ENCODE results near the gene KCNK10. TPM values are rescaled to one million over a fixed set of nuclear protein-coding genes. Genes with fewer than 3 reads are reported as not detected.

The KCNK10 gene
- not detected for total RNA-seq
- not detected for polyA plus RNA-seq

DNA sequence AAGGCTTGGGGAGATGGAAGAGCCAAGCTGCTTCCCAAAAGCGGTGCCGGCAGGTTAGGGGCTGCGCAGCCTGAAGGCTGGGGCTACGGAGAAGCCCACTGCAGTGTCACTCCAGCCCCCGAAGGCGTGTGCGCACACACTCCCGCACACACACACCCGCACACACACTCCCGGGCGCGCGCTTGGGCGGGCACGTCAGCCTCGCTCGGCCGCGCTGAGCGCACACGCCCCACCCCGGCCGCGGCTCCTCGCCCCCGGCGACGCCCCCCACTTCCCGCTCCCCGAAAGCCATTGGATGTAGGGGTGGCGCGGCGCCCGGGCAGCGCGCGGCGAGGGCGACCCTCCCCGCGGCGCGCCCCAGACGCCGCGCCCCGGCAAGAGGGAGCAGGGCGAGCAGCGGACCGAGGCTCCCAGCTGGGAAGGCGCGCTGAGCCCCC lies at the start of gene KCNK10:
Gene KCNK10, minus strand, starts transcription at position 184 of the 437 bp plus-strand sequence. CDS start 471 bp downstream, outside the sequence.
- CTCF ChIA-PET: no interaction called here
- Mint-ChIP-seq H3K36me3 (no peaks in the 10 kb centered on the region), H3K27me3 (peaks cover 34 to 45% of the 10 kb centered on the region in 2 donors), H3K4me1 (peaks cover 0 to 5% (median 0%) of the 10 kb centered on the region in 3 donors), H3K27ac (no peak within 1 kb of the TSS), H3K4me3 (peak within 1 kb of the TSS in 5 of 7 donors; percentile 22 to 54 (median 33)), H3K9me3 (peaks cover 0 to 6% (median 0%) of the 10 kb centered on the region in 5 donors)
- Histone ChIP-seq H3K9me3 (ENCODE audit: low read length) (no peaks in the 10 kb centered on the region), H3K4me1 (ENCODE audit: insufficient read depth, low read length) (no peaks in the 10 kb centered on the region), H3K27me3 (ENCODE audit: insufficient read depth, low read length, poor library complexity, severe bottlenecking) (peaks cover 6% of the 10 kb centered on the region), H3K4me3 (ENCODE audit: low read length) (no peak within 1 kb of the TSS), H3K36me3 (ENCODE audit: insufficient read depth, low read length) (no peaks in the 10 kb centered on the region), H3K27ac (ENCODE audit: low read depth, low read length) (no peak within 1 kb of the TSS)
- DNase-seq: no peak
- POLR2A ChIA-PET: no interaction called here

DNA sequence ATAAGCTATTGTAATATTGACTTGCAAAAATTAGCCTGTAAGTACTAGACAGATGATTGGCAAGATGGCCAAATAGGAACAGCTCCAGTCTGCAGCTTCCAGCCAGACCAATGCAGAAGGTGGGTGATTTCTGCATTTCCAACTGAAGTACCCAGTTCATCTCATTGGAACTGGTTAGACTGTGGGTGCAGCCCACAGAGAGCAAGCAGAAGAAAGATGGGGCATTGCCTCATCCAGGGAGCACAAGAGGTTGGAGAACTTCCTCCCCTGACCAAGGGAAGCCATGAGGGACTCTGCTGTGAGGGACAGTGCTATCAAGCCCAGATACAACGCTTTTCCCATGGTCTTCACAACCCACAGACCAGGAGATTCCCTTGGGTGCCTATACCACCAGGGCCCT lies 46.4 kb upstream of the KCNK10 start:
- Histone ChIP-seq H3K4me1 (ENCODE audit: insufficient read depth, low read length) (no peaks in the 10 kb centered on the region), H3K4me3 (ENCODE audit: low read length) (no peak overlapping the region), H3K36me3 (ENCODE audit: insufficient read depth, low read length) (no peaks in the 10 kb centered on the region), H3K27me3 (ENCODE audit: insufficient read depth, low read length, poor library complexity, severe bottlenecking) (no peaks in the 10 kb centered on the region), H3K9me3 (ENCODE audit: low read length) (no peaks in the 10 kb centered on the region), H3K27ac (ENCODE audit: low read depth, low read length) (no peak overlapping the region)
- H3K36me3 Mint-ChIP-seq: peaks cover 0 to 11% (median 0%) of the 10 kb centered on the region in 3 donors
- peaks cover 17 to 68% of the 10 kb centered on the region in 2 donors for H3K27me3 Mint-ChIP-seq
- ChIA-PET CTCF (no interaction called here), POLR2A (no interaction called here)
- H3K27ac Mint-ChIP-seq: no peak overlapping the region
- H3K4me3 Mint-ChIP-seq: no peak overlapping the region
- DNase-seq: no peak
- no peaks in the 10 kb centered on the region for H3K4me1 Mint-ChIP-seq
- peaks cover 0 to 5% (median 3%) of the 10 kb centered on the region in 5 donors for H3K9me3 Mint-ChIP-seq

- Histone ChIP-seq H3K9me3 (ENCODE audit: low read length) (no peaks in the 10 kb centered on the region), H3K4me3 (ENCODE audit: low read length) (no peak overlapping the region), H3K27ac (ENCODE audit: low read depth, low read length) (no peak overlapping the region), H3K36me3 (ENCODE audit: insufficient read depth, low read length) (no peaks in the 10 kb centered on the region), H3K4me1 (ENCODE audit: insufficient read depth, low read length) (no peaks in the 10 kb centered on the region), H3K27me3 (ENCODE audit: insufficient read depth, low read length, poor library complexity, severe bottlenecking) (no peaks in the 10 kb centered on the region)
- Mint-ChIP-seq H3K36me3 (peaks cover 0 to 3% (median 0%) of the 10 kb centered on the region in 3 donors), H3K27ac (peak overlapping the region in 1 of 8 donors; percentile 20), H3K4me1 (no peaks in the 10 kb centered on the region), H3K27me3 (peaks cover 12 to 35% of the 10 kb centered on the region in 2 donors), H3K9me3 (peaks cover 0 to 5% (median 0%) of the 10 kb centered on the region in 5 donors), H3K4me3 (no peak overlapping the region)
- DNase-seq: no peak
- CTCF ChIA-PET: no interaction called here
- POLR2A ChIA-PET: no interaction called here
These were observed 41.8 kb upstream of the KCNK10 start for GRCh38 chr14:88364710-88365413.

DNA sequence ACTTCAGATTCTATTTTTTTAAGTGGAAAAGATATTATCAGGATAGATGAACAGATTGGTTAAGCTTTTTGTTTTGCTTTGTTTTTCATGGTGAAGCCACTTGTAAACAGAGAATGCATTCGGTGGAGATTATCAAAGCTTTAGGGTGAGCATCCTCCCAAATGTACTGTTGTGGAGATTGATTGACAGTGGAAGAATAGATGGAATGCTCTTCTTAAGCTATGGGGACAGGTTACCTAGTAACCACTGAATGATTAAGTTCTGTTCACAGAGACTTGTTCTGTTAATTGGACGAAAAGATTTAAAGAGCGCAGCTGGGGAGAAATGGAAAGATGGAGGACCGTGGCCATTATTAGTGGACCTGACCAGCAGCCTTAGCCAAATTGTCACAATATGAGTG lies 40.6 kb upstream of the KCNK10 start:
- H3K36me3 Mint-ChIP-seq: peaks cover 0 to 3% (median 0%) of the 10 kb centered on the region in 3 donors

GRCh38 chr14:88359500-88359899 lies 36.4 kb upstream of the KCNK10 start:
- Histone ChIP-seq H3K27me3 (ENCODE audit: insufficient read depth, low read length, poor library complexity, severe bottlenecking) (no peaks in the 10 kb centered on the region), H3K27ac (ENCODE audit: low read depth, low read length) (no peak overlapping the region), H3K9me3 (ENCODE audit: low read length) (no peaks in the 10 kb centered on the region), H3K4me3 (ENCODE audit: low read length) (no peak overlapping the region), H3K4me1 (ENCODE audit: insufficient read depth, low read length) (no peaks in the 10 kb centered on the region), H3K36me3 (ENCODE audit: insufficient read depth, low read length) (no peaks in the 10 kb centered on the region)
- CTCF ChIA-PET: no interaction called here
- no peak for DNase-seq
- Mint-ChIP-seq H3K36me3 (peaks cover 0 to 3% (median 0%) of the 10 kb centered on the region in 3 donors), H3K4me3 (no peak overlapping the region), H3K27me3 (peaks cover 8 to 14% of the 10 kb centered on the region in 2 donors), H3K27ac (no peak overlapping the region), H3K4me1 (no peaks in the 10 kb centered on the region), H3K9me3 (peaks cover 0 to 5% (median 0%) of the 10 kb centered on the region in 5 donors)
- POLR2A ChIA-PET: no interaction called here

More for the DNA sequence above, 40.6 kb upstream of the KCNK10 start:
- Histone ChIP-seq H3K27ac (ENCODE audit: low read depth, low read length) (no peak overlapping the region), H3K4me1 (ENCODE audit: insufficient read depth, low read length) (no peaks in the 10 kb centered on the region), H3K27me3 (ENCODE audit: insufficient read depth, low read length, poor library complexity, severe bottlenecking) (no peaks in the 10 kb centered on the region), H3K4me3 (ENCODE audit: low read length) (no peak overlapping the region), H3K36me3 (ENCODE audit: insufficient read depth, low read length) (no peaks in the 10 kb centered on the region), H3K9me3 (ENCODE audit: low read length) (no peaks in the 10 kb centered on the region)
- no peak for DNase-seq
- H3K4me1 Mint-ChIP-seq: no peaks in the 10 kb centered on the region
- peaks cover 0 to 5% (median 0%) of the 10 kb centered on the region in 5 donors for H3K9me3 Mint-ChIP-seq
- no peak overlapping the region for H3K4me3 Mint-ChIP-seq
- H3K27ac Mint-ChIP-seq: no peak overlapping the region
- ChIA-PET POLR2A (no interaction called here), CTCF (no interaction called here)
- H3K27me3 Mint-ChIP-seq: peaks cover 8 to 25% of the 10 kb centered on the region in 2 donors

- Mint-ChIP-seq H3K27me3 (peaks cover 1 to 5% of the 10 kb centered on the region in 2 donors), H3K4me3 (no peak overlapping the region), H3K27ac (no peak overlapping the region), H3K4me1 (no peaks in the 10 kb centered on the region), H3K9me3 (peaks cover 0 to 2% (median 0%) of the 10 kb centered on the region in 5 donors), H3K36me3 (no peaks in the 10 kb centered on the region)
- no peaks in the 10 kb centered on the region for H3K36me3 ChIP-seq (ENCODE audit: insufficient read depth, low read length)
- no peak overlapping the region for H3K27ac ChIP-seq (ENCODE audit: low read depth, low read length)
- H3K9me3 ChIP-seq (ENCODE audit: low read length): no peaks in the 10 kb centered on the region
- ChIA-PET CTCF (no interaction called here), POLR2A (no interaction called here)
- H3K4me3 ChIP-seq (ENCODE audit: low read length): no peak overlapping the region
- no peaks in the 10 kb centered on the region for H3K4me1 ChIP-seq (ENCODE audit: insufficient read depth, low read length)
- no peaks in the 10 kb centered on the region for H3K27me3 ChIP-seq (ENCODE audit: insufficient read depth, low read length, poor library complexity, severe bottlenecking)
- DNase-seq: no peak
These were observed 31.3 kb upstream of the KCNK10 start for GRCh38 chr14:88354358-88354757.

DNA sequence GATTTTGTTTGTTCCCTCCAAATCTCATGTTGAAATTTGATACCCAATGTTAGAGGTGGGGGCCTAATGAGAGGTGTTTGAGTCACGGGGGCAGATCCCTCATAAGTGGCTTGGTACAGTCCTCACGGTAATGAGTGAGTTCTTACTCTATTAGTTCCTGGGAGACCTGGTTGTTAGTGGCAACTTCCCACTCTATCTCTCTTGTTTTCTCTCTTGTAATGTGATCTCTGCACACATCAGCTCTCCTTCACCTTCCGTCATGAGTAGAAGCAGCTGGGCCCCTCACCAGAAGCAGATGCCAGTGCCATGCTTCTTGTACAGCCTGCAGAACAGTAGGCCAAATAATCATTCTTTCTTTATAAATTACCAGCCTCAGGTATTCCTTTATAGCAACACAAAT lies 29.6 kb upstream of the KCNK10 start:
- H3K27ac ChIP-seq (ENCODE audit: low read depth, low read length): no peak overlapping the region
- no peaks in the 10 kb centered on the region for H3K36me3 ChIP-seq (ENCODE audit: insufficient read depth, low read length)
- Mint-ChIP-seq H3K4me3 (no peak overlapping the region), H3K9me3 (no peaks in the 10 kb centered on the region), H3K36me3 (no peaks in the 10 kb centered on the region), H3K27ac (peak overlapping the region in 1 of 8 donors; percentile 72), H3K27me3 (peaks cover 0 to 1% of the 10 kb centered on the region in 2 donors), H3K4me1 (no peaks in the 10 kb centered on the region)
- no peaks in the 10 kb centered on the region for H3K9me3 ChIP-seq (ENCODE audit: low read length)
- H3K4me3 ChIP-seq (ENCODE audit: low read length): no peak overlapping the region
- ChIA-PET CTCF (no interaction called here), POLR2A (no interaction called here)
- H3K4me1 ChIP-seq (ENCODE audit: insufficient read depth, low read length): no peaks in the 10 kb centered on the region
- DNase-seq: no peak
- no peaks in the 10 kb centered on the region for H3K27me3 ChIP-seq (ENCODE audit: insufficient read depth, low read length, poor library complexity, severe bottlenecking)

GRCh38 chr14:88351966-88352691 lies 29.1 kb upstream of the KCNK10 start:
- no peak for DNase-seq
- CTCF ChIA-PET: no interaction called here
- no peak overlapping the region for H3K4me3 ChIP-seq (ENCODE audit: low read length)

More at GRCh38 chr14:88351966-88352691, 29.1 kb upstream of the KCNK10 start:
- no peaks in the 10 kb centered on the region for H3K36me3 ChIP-seq (ENCODE audit: insufficient read depth, low read length)
- no peaks in the 10 kb centered on the region for H3K9me3 ChIP-seq (ENCODE audit: low read length)
- H3K27ac Mint-ChIP-seq: no peak overlapping the region
- no peak overlapping the region for H3K27ac ChIP-seq (ENCODE audit: low read depth, low read length)
- no peaks in the 10 kb centered on the region for H3K4me1 Mint-ChIP-seq
- H3K27me3 ChIP-seq (ENCODE audit: insufficient read depth, low read length, poor library complexity, severe bottlenecking): no peaks in the 10 kb centered on the region
- POLR2A ChIA-PET: no interaction called here
- H3K9me3 Mint-ChIP-seq: no peaks in the 10 kb centered on the region
- no peaks in the 10 kb centered on the region for H3K36me3 Mint-ChIP-seq
- peaks cover 0 to 1% of the 10 kb centered on the region in 2 donors for H3K27me3 Mint-ChIP-seq
- H3K4me1 ChIP-seq (ENCODE audit: insufficient read depth, low read length): no peaks in the 10 kb centered on the region
- no peak overlapping the region for H3K4me3 Mint-ChIP-seq
